SK-N-SH (cell line): ENCODE data around the gene IL1R1. TPM values are rescaled to one million over a fixed set of nuclear protein-coding genes. Genes with fewer than 3 reads are reported as not detected.

Experiments used
- CTCF ChIA-PET: fragments of 300-600, 350-600 bp; formaldehyde crosslinking; extraction: SDS; loops from one replicate; lab custom pipeline; 2021; lab: Yijun Ruan, JAX
- POLR2A ChIA-PET: fragments of 350-600 bp; sonication (Branson Sonifier 250); formaldehyde crosslinking; extraction: SDS; loops from one replicate; lab custom pipeline; 2020; ENCODE audit warnings: antibody characterized with exemption, inconsistent platforms; lab: Yijun Ruan, JAX
- DNase-seq: peaks from one replicate; pipeline ENCODE4 v3.0.0; 2012
- H2AFZ ChIP-seq: fragments of 200-600 bp; sonication (generic); 2 replicates; pipeline ENCODE4 v1.8.1; 2016; ENCODE audit warnings: antibody characterized with exemption, mild to moderate bottlenecking, low read depth
- H3F3A ChIP-seq: fragments of 200-600 bp; sonication (generic); replicated peaks from 2 replicates; pipeline ENCODE3; 2016; ENCODE audit warnings: antibody characterized with exemption, mild to moderate bottlenecking; ENCODE audit not compliant: insufficient read depth
- H3K27ac ChIP-seq, 2 experiments: fragments of 200-500 bp in 1 of 2; fragments of 200-600 bp in 1 of 2; sonication (Bioruptor generic) in 1 of 2; sonication (generic), shearing (Covaris generic) in 1 of 2; 2 replicates each; pipeline versions ENCODE4 v1.5.1 to v1.6.1; 2014 to 2016; ENCODE audit warnings: low read depth in 2 of 2, inconsistent platforms in 1 of 2, low read length in 1 of 2, mild to moderate bottlenecking in 1 of 2, mixed read lengths in 1 of 2
- H3K27me3 ChIP-seq: fragments of 200-600 bp; sonication (generic), shearing (Covaris generic); 2 replicates; pipeline ENCODE4 v1.6.1; 2016; ENCODE audit warnings: mixed run types; ENCODE audit not compliant: insufficient read depth
- H3K36me3 ChIP-seq, 2 experiments: fragments of 200-500 bp in 1 of 2; fragments of 200-600 bp in 1 of 2; sonication (Bioruptor generic) in 1 of 2; sonication (generic) in 1 of 2; replicated peaks in 1 of 2; 2 replicates each; pipeline versions ENCODE3 to v1.5.1; 2014 to 2016; ENCODE audit warnings: low read length in 1 of 2, mild to moderate bottlenecking in 1 of 2; ENCODE audit not compliant: insufficient read depth in 2 of 2, control insufficient read depth in 1 of 2
- H3K4me1 ChIP-seq, 2 experiments: fragments of 200-500 bp in 1 of 2; fragments of 200-600 bp in 1 of 2; sonication (Bioruptor generic) in 1 of 2; sonication (generic), shearing (Covaris generic) in 1 of 2; 2 replicates each; pipeline versions ENCODE4 v1.5.1 to v1.6.1; 2014 to 2016; ENCODE audit warnings: low read depth in 1 of 2, low read length in 1 of 2, mixed run types in 1 of 2; ENCODE audit not compliant: insufficient read depth in 2 of 2, control insufficient read depth in 1 of 2
- H3K4me2 ChIP-seq: fragments of 200-600 bp; sonication (generic), shearing (Covaris generic); 2 replicates; pipeline ENCODE4 v1.6.1; 2017; ENCODE audit warnings: mixed run types
- H3K4me3 ChIP-seq, 2 experiments: fragments of 200-500 bp in 1 of 2; fragments of 200-600 bp in 1 of 2; sonication (Bioruptor generic) in 1 of 2; sonication (generic), shearing (Covaris generic) in 1 of 2; 2 replicates each; pipeline versions ENCODE4 v1.5.1 to v1.8.1; 2014 to 2016; ENCODE audit warnings: low read depth in 2 of 2, inconsistent platforms in 1 of 2, low read length in 1 of 2, mild to moderate bottlenecking in 1 of 2, mixed read lengths in 1 of 2, moderate library complexity in 1 of 2
- H3K79me2 ChIP-seq: fragments of 200-600 bp; sonication (generic); 2 replicates; pipeline ENCODE4 v1.8.1; 2017; ENCODE audit warnings: mild to moderate bottlenecking; ENCODE audit not compliant: insufficient read depth
- H3K9ac ChIP-seq: fragments of 200-600 bp; sonication (generic); 2 replicates; pipeline ENCODE4 v1.6.1; 2017; ENCODE audit warnings: mixed run types
- H3K9me2 ChIP-seq: fragments of 200-600 bp; sonication (generic); 2 replicates; pipeline ENCODE4 v1.6.1; 2017; ENCODE audit warnings: mixed run types
- H3K9me3 ChIP-seq: fragments of 200-600 bp; sonication (generic); 2 replicates; pipeline ENCODE4 v1.6.1; 2017; ENCODE audit warnings: mixed run types, mild to moderate bottlenecking, moderate library complexity
- H4K20me1 ChIP-seq: fragments of 200-600 bp; sonication (generic); 2 replicates; pipeline ENCODE4 v1.6.1; 2017; ENCODE audit warnings: mild to moderate bottlenecking, mixed run types; ENCODE audit not compliant: insufficient read depth
- EP300 ChIP-seq, 2 experiments: IDR thresholded peaks; 2 replicates each; pipeline versions ENCODE4 v1.4.0 to v1.6.1; 2012; ENCODE audit warnings: borderline replicate concordance in 1 of 2, low read depth in 1 of 2, low read length in 1 of 2
- EZH2phosphoT487 ChIP-seq: fragments of 200-600 bp; sonication (generic); IDR thresholded peaks from 2 replicates; pipeline ENCODE4 v1.6.1; 2017; ENCODE audit warnings: low read depth, mixed run types, mild to moderate bottlenecking, antibody characterized with exemption, moderate library complexity, borderline replicate concordance
- FOSL2 ChIP-seq: IDR thresholded peaks from 2 replicates; pipeline ENCODE4 v1.4.0; 2012; ENCODE audit warnings: low read depth, mild to moderate bottlenecking, moderate library complexity, borderline replicate concordance
- FOXJ3 ChIP-seq: sonication (generic); formaldehyde crosslinking; IDR thresholded peaks from 2 replicates; pipeline ENCODE4 v1.5.1; 2020; ENCODE audit warnings: mild to moderate bottlenecking, missing genetic modification reagents
- FOXM1 ChIP-seq: IDR thresholded peaks from 2 replicates; pipeline ENCODE4 v1.4.0; 2012; ENCODE audit warnings: low read depth, mild to moderate bottlenecking
- MEF2A ChIP-seq: IDR thresholded peaks from 2 replicates; pipeline ENCODE4 v1.4.0; 2012; ENCODE audit warnings: low read depth, borderline replicate concordance
- MXI1 ChIP-seq: IDR thresholded peaks from 2 replicates; pipeline ENCODE4 v1.6.1; 2012; ENCODE audit warnings: mild to moderate bottlenecking, low read depth, low read length, improper control_type of control experiment
- NRF1 ChIP-seq: IDR thresholded peaks from 2 replicates; pipeline ENCODE4 v1.6.1; 2012; ENCODE audit warnings: low read depth, mild to moderate bottlenecking, low read length
- RXRA ChIP-seq: IDR thresholded peaks from 2 replicates; pipeline ENCODE4 v1.4.0; 2012; ENCODE audit warnings: low read depth, mild to moderate bottlenecking, borderline replicate concordance
- SIN3A ChIP-seq: IDR thresholded peaks from 2 replicates; pipeline ENCODE4 v1.6.1; 2012; ENCODE audit warnings: low read depth, mild to moderate bottlenecking, low read length, moderate library complexity, borderline replicate concordance
- SMC3 ChIP-seq: IDR thresholded peaks from 2 replicates; pipeline ENCODE4 v1.6.1; 2012; ENCODE audit warnings: low read depth, low read length, improper control_type of control experiment
- TEAD4 ChIP-seq: IDR thresholded peaks from 2 replicates; pipeline ENCODE4 v1.4.0; 2012; ENCODE audit warnings: mild to moderate bottlenecking, borderline replicate concordance; ENCODE audit not compliant: insufficient read depth
- WGBS: methylation state at CpG from one replicate; pipeline ENCODE4 v1.1.6; 2017; ENCODE audit warnings: low lambda C conversion rate; 5-methylcytosine and 5-hydroxymethylcytosine counted together
- polyA plus RNA-seq, 3 experiments: library from polyadenylated mRNA; depleted of rRNA; stranded (reverse); fragments of >200 nt; gene quantifications; 2 replicates each; pipeline ENCODE4 v1.2.3, GENCODE V29; 2012
- TF ChIP-seq, protein P1 (sequence below): IDR thresholded peaks from 2 replicates; pipeline ENCODE4 v1.4.0; 2012; ENCODE audit warnings: low read depth, borderline replicate concordance
- TF ChIP-seq, protein P2 (sequence below): IDR thresholded peaks from 2 replicates; pipeline ENCODE4; 2012
- TF ChIP-seq, protein P3 (sequence below): fragments of 150-350 bp; IDR thresholded peaks from 2 replicates; pipeline ENCODE4 v1.6.1; 2016; ENCODE audit warnings: mild to moderate bottlenecking, low read depth, low read length
- TF ChIP-seq, protein P4 (sequence below): IDR thresholded peaks from 2 replicates; pipeline ENCODE4 v1.4.0; 2012; ENCODE audit warnings: low read depth
- TF ChIP-seq, protein P5 (sequence below): fragments of 150-350 bp; IDR thresholded peaks from 2 replicates; pipeline ENCODE4 v1.6.1; 2017; ENCODE audit warnings: antibody characterized with exemption, low read length, low read depth, borderline replicate concordance

Gene IL1R1
- polyA plus RNA-seq, 1 of the 3 experiments (the other 2 are of a cell fraction), result 13.3 TPM

DNA sequence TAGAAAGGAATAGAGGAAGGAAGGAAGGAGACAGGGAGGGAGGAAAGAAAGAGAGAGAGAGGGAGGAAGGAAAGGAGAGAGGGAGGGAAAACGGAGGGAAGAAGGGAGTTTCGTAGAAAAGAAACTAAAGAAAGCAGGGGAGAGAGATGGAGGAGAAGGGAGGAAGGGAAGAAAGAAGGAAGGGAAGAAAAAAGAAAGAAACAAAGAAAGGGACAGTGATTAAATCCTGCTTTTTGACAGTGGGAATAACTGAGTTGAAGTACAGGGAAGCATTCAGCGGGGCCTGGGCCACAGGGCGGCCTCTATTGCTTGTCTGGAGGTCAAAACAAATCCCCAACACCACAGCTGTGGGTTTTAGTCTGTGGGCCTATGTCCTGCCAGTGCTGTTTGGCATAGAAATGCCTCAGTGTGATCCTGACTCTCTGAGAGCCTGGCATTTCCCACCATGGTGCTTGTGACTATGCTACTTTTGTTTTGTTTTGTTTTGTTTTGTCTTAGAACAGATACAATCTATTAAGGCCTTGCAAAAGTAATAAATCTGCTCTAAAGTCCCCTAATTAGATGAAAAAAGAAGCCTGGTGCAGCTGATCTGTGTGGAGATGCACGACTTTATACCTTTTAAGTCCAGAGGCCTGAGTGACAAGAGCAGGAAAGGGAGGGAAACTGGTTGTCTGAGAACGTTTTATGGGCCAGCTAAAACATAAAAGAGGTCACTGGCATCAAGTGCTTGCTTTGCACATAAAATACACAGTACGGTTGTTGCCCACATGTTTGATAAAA is 84.3 kb downstream of the IL1R1 start:
- Histone ChIP-seq H2AFZ (peak overlapping the region; percentile 71), H3K27me3 (no peaks in the 10 kb centered on the region), H4K20me1 (no peaks in the 10 kb centered on the region), H3K79me2 (no peaks in the 10 kb centered on the region), H3F3A (peaks cover 11% of the 10 kb centered on the region)
- 67% methylated on average over 7 of the region's 7 CpGs for WGBS
- TF ChIP-seq SIN3A (no peak), EP300 (IDR thresholded peaks at IDR 0.05; ENCODE audit: borderline replicate concordance in 1 of 2, low read depth in 1 of 2, low read length in 1 of 2) (no peak), MXI1 (no peak), FOXM1 (no peak), FOSL2 (no peak), SMC3 (no peak), FOXJ3 (CRISPR knock-in tag) (no peak)
- TF ChIP-seq, protein P1, sequence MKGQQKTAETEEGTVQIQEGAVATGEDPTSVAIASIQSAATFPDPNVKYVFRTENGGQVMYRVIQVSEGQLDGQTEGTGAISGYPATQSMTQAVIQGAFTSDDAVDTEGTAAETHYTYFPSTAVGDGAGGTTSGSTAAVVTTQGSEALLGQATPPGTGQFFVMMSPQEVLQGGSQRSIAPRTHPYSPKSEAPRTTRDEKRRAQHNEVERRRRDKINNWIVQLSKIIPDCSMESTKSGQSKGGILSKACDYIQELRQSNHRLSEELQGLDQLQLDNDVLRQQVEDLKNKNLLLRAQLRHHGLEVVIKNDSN, result no peak
- TF ChIP-seq, protein P2, sequence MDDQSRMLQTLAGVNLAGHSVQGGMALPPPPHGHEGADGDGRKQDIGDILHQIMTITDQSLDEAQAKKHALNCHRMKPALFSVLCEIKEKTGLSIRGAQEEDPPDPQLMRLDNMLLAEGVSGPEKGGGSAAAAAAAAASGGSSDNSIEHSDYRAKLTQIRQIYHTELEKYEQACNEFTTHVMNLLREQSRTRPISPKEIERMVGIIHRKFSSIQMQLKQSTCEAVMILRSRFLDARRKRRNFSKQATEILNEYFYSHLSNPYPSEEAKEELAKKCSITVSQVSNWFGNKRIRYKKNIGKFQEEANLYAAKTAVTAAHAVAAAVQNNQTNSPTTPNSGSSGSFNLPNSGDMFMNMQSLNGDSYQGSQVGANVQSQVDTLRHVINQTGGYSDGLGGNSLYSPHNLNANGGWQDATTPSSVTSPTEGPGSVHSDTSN, result no peak
- TF ChIP-seq, all 33 proteins: peak for 0
- H3K36me3 ChIP-seq, result no peaks in the 10 kb centered on the region
- CTCF ChIA-PET, result interaction anchor here (0.7 kb wide), 1 partner anchor 49 kb away, joined by 3 read pairs; no protein-coding TSS in a partner anchor
- no peaks in the 10 kb centered on the region for H3K9me2 ChIP-seq
- peaks cover 7 to 13% of the 10 kb centered on the region in 2 experiments for H3K4me1 ChIP-seq
- no peaks in the 10 kb centered on the region for H3K9me3 ChIP-seq
- H3K27ac ChIP-seq, result peak overlapping the region; percentile 64 to 97; a peak in 3 of 4 replicates
- H3K4me2 ChIP-seq, result peak overlapping the region; percentile 60
- POLR2A ChIA-PET, result no interaction called here
- DNase-seq, result no peak
- no peak overlapping the region; a peak in 1 of 4 replicates for H3K4me3 ChIP-seq
- H3K9ac ChIP-seq, result peak overlapping the region; percentile 55; the same call in 1 of the 2 replicates

DNA sequence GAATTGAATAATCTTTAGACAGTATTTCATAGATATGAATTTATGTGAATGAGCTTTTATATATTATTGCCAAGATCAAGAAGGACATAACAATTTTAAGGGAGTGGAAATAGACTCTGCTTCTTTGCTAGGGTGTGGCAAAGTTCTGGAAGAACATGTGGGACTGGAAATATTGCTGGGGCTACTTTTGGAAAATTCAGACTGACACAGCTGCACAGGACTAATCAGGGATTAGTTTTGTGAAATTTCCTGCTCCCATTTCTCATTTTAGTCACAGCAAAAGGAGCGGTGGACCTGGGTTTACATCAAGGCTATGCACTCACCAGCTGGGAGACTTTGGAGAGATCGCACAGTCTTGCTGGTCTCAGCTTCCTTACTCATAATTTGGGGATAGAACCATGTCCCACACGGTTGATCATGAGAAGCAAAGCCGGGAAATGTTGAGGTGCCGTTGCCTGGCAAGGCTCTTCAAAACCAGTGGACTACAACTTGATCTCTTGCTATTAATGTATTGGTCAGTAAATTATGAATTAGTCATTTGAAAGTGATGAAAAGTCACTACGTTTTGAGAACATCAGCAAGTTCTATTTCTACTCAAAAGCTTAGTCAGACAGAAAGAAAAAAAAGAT is 86.7 kb downstream of the IL1R1 start:
- H3K4me1 ChIP-seq, result peaks cover 7 to 13% of the 10 kb centered on the region in 2 experiments
- CTCF ChIA-PET, result no interaction called here
- H2AFZ ChIP-seq, result peak overlapping the region; percentile 43
- H3F3A ChIP-seq, result peaks cover 11% of the 10 kb centered on the region
- no peak overlapping the region for H3K9ac ChIP-seq
- TF ChIP-seq FOXM1 (no peak), TEAD4 (no peak), EP300 (IDR thresholded peaks at IDR 0.05; ENCODE audit: borderline replicate concordance in 1 of 2, low read depth in 1 of 2, low read length in 1 of 2) (no peak), NRF1 (no peak), SIN3A (no peak), MEF2A (no peak), EZH2phosphoT487 (no peak), RXRA (no peak)
- TF ChIP-seq, protein P3, sequence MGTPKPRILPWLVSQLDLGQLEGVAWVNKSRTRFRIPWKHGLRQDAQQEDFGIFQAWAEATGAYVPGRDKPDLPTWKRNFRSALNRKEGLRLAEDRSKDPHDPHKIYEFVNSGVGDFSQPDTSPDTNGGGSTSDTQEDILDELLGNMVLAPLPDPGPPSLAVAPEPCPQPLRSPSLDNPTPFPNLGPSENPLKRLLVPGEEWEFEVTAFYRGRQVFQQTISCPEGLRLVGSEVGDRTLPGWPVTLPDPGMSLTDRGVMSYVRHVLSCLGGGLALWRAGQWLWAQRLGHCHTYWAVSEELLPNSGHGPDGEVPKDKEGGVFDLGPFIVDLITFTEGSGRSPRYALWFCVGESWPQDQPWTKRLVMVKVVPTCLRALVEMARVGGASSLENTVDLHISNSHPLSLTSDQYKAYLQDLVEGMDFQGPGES, result no peak
- TF ChIP-seq, protein P4, sequence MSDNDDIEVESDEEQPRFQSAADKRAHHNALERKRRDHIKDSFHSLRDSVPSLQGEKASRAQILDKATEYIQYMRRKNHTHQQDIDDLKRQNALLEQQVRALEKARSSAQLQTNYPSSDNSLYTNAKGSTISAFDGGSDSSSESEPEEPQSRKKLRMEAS, result no peak
- TF ChIP-seq, protein P5, sequence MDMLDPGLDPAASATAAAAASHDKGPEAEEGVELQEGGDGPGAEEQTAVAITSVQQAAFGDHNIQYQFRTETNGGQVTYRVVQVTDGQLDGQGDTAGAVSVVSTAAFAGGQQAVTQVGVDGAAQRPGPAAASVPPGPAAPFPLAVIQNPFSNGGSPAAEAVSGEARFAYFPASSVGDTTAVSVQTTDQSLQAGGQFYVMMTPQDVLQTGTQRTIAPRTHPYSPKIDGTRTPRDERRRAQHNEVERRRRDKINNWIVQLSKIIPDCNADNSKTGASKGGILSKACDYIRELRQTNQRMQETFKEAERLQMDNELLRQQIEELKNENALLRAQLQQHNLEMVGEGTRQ, result no peak
- TF ChIP-seq, all 33 proteins: peak for 0
- no peaks in the 10 kb centered on the region for H3K79me2 ChIP-seq
- POLR2A ChIA-PET, result no interaction called here
- no peak for DNase-seq
- H3K4me2 ChIP-seq, result no peak overlapping the region
- no peaks in the 10 kb centered on the region for H3K9me2 ChIP-seq
- H3K36me3 ChIP-seq, result no peaks in the 10 kb centered on the region
- peak overlapping the region in 1 of 2 experiments; percentile 97; a peak in 1 of 4 replicates for H3K27ac ChIP-seq
- 51% methylated on average over 6 of the region's 6 CpGs for WGBS
- no peaks in the 10 kb centered on the region for H3K9me3 ChIP-seq
- no peaks in the 10 kb centered on the region for H3K27me3 ChIP-seq
- H3K4me3 ChIP-seq, result no peak overlapping the region
- no peaks in the 10 kb centered on the region for H4K20me1 ChIP-seq
